ENCODE measurements around the gene MTHFR.
"Not testable (repeated sequence)": the region's sequence is repeated elsewhere in the genome, so short reads cannot be mapped to it uniquely, and the experiment has no call there.

MTHFR gene

DNA sequence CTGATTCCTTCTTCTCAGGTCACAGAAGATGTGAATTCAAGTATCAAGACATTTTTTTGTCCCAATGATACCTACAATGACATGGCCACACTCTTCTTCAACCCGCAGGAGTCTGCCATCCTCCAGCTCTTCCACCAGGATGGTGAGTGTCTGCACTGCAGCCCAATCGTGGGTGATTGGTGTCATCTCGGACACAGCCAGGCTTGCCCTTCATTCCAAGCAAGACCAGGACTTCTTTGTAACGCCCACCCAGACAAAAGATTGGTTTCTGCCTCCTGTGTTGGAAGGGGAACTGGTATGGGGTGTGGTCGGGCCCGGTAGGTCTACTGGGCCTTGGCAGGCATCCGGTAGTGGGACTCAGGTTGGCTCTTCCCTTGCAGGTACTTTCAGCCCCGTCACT is 27.7 kb upstream of the MTHFR start:
- no peak for DNase-seq (ENCODE audit: low read depth in 3 of 3)

DNA sequence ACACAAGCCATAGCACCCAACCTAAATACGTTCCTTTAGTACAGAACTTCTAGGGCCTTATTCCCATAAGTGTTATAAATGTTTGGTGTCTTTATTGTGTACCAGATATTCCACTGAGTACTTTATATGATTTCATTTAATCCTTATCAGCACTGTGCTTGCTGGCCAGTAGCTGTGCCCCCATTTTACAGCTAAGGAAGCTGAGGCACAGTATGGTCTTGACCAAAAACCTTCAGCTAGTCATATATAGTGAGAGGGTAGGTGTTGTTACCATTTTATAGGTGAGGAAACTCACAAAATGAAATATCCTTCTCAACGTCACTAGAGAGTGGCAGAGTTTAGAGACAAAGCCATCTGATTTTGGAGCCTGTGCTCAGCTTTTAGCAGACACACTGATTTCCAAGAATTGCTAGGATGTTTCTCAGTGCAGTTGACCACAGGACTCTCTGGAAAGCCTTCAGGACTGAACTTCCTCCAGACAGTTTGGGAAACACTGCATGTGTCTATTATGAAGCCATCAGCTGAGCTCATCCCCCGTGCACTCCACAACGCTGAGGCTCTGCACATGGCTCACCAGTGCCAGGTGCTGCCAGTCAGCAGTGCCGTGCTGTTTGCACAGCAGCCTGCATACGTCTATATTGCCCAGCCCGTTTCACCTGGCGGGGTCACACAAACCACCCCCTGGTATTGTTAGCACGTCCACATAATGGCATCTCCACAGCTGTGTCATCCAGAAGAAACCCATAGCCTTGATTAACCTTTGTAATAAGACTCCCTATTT is 26.4 kb upstream of the MTHFR start:
- no peak for DNase-seq (ENCODE audit: low read depth in 3 of 3)

DNA sequence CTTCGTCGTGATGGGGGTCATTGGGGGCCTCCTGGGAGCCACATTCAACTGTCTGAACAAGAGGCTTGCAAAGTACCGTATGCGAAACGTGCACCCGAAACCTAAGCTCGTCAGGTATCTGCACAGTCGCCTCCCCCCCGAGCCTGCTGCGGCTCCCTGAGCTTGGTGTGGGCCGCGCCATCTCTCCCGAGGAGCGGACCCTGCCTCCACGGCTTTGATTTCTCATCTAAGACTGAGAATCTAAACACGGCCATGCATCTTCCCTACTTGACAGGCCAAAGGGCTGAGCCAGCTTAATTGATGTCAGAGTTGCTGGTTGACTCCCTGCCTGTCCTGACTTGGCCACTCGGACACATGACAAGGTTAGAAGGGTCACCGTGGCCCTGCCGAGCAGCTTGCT is 22.7 kb upstream of the MTHFR start:
- no peak for DNase-seq (ENCODE audit: low read depth in 3 of 3)

DNA sequence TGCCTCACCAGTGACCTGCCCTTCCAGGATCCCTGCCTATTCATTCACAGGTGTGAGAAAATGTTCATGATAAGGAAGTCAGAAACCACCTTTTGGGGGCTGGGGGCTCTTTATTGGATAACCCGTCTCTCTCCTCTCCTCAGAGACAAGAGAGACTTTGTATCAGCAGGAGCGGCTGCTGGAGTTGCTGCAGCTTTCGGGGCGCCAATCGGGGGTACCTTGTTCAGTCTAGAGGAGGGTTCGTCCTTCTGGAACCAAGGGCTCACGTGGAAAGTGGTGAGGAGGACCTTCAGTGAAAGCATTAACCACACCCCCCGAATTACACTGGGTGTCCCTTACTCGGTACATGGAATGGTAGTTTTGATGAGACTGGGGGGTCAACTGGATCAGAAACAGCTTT is 21.2 kb upstream of the MTHFR start:
- no peak for DNase-seq (ENCODE audit: low read depth in 3 of 3)

DNA sequence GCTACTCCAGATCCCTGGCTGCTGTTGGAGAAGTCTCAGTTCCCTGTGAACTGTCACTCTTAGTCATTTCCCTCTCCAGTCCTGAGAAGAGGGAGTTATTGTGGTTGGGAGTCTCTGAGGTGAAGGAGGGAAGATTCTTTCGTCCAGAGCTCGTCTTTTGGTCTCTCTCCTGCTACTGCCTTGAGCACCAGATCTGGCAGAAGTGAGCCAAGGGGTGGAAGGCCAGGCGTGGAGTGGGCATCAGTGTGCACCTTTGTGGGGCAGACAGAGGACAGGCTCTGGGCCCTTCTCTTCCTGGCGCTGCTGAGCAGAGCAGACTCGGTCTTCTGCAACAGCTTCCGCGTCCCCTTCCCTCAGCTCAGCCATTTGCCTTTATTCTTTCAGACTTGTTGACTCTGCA is 19.4 kb upstream of the MTHFR start:
- no peak for DNase-seq (ENCODE audit: low read depth in 3 of 3)

DNA sequence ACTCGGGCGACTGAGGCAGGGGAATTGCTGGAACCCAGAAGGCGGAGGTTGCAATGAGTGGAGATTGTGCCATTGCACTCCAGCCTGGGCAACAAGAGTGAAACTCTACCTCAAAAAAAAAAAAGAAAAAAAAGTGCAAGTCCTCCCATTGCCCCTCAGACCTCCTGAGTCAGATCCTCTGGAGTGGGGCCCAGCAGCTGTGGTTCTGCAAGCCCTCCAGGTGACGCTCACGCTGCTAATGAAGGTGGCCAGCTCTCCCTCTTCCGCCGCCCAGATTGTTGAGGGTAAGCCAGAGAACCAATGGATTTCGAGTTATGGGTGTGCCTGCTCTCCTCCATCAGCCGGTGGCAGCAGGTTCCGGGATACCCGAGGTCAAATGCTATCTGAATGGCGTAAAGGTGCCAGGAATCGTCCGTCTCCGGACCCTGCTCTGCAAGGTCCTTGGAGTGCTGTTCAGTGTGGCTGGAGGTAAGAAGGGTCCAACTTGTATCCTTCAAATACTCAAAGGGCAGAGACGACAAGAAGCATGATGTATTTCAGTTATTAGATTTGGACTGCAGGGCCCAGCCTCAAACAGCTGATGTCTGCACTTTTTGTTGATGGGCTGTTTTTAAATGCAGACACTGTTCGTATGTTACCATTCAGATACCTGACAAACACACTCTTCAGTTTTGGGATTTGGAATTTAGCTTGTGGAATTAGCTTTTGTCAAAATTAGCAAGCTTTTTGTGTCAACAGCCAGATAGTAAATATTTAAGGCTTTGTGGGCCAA is 17.8 kb upstream of the MTHFR start:
- no peak for DNase-seq (ENCODE audit: low read depth in 3 of 3)

DNA sequence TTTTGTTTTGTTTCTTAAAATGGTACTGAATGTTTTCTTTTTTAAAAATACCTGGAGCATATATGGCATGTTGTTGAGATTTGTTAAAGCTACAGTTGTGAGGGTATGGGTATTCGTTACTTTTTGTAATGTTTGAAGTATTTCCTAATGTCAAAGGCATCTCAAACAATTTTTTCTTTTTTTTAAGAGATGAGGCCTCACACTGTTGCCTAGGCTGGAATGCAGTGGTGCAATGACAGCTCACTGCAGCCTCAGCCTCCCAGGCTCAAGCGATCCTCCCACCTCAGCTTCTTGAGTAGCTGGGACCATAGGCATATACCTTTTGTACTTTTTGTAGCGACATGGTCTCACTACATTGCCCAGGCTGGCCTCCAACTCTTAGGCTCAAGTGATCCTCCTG is 16.3 kb upstream of the MTHFR start:
- DNase-seq (ENCODE audit: low read depth in 3 of 3), result no peak

DNA sequence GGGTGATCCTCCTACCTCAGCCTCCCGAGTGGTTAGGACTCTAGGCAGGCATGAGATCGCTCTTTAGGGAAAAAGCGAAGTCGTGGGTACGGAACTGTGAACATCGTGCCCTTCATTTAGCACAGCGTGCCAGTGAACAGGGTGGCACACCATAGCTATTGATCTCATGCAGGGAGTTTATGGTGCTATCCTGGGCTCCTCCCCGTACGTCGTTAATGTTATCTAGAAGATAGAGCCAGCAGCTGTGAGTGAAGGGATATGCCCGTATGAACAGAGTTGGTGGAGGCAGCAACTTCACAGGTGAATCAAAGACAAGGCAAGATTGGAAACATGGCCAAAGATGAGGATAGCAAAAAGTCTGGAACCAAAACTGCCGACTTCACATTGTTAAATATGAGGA is 11.4 kb upstream of the MTHFR start:
- DNase-seq (ENCODE audit: low read depth in 3 of 3), result no peak

DNA sequence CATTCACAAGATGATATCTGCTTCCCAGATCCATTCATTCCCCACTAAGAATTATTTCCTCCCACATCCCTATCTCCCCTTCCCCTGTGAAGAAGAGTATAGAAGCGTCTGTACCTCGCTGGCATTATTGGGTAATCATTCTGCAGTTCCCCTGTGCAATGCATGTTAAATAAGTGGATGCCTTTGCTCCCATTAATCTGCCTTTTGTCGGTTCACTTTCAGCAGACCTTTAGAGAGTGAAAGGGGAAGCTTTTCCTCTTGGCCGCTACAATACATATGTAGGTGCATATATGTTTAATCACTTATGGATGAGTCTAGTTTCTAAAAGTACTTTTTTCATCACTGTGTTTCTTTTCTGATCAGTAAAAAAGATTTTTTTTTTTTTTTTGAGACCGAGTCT is 7.3 kb upstream of the MTHFR start:
- no peak for DNase-seq (ENCODE audit: low read depth in 3 of 3)

DNA sequence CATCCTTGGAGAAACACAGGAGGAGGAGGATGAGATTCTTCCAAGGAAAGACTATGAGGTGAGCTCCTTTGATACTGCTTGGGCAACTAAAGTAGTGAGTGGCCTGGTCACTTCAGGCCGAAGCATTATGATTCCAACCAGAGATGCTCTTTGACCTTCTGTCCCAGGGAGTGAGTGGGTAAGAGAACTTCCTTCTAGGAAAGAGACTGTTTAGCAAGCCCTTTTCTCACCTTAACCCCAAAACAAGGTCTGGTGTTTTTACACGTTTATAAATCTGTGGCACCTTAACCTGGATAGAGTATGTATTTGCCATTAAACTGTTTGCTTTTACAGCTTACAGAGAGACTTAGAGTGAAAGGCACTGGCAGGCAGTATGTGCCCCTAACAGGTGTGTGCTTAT is 1.4 kb upstream of the MTHFR start:
- DNase-seq (ENCODE audit: low read depth in 3 of 3), result no peak

DNA sequence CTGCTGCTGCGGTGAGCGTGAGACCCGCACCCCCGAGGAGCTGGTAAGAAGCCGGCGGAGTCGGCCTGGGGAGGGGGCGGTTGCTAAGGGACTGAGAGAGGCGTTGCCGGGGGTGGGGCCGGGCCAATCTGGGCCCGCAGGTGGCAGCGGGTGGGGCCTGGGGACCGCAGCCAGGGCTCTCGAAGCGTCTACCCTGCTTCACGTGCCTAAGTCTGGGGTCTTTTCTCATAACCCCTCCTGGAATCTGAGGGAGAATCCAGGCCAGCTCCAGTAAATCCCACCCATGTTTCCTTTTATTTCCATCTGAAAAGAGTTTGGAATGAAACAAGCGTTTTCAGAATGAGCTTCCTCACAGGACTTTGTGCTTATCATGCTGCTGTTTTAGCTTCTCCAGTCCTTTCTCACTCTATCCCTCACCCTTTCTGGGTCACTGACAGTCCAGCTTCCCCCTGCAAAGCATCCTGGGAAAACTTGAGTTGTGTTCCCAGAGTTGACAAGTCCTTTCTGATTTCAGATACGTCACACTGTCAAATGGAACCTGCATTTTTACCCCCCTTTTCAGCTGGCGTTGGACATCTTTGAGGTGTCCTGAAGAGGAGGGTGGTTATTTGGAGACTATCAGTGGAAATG is 658 bp upstream of the MTHFR start:
- no peak for DNase-seq (ENCODE audit: low read depth in 3 of 3)

DNA sequence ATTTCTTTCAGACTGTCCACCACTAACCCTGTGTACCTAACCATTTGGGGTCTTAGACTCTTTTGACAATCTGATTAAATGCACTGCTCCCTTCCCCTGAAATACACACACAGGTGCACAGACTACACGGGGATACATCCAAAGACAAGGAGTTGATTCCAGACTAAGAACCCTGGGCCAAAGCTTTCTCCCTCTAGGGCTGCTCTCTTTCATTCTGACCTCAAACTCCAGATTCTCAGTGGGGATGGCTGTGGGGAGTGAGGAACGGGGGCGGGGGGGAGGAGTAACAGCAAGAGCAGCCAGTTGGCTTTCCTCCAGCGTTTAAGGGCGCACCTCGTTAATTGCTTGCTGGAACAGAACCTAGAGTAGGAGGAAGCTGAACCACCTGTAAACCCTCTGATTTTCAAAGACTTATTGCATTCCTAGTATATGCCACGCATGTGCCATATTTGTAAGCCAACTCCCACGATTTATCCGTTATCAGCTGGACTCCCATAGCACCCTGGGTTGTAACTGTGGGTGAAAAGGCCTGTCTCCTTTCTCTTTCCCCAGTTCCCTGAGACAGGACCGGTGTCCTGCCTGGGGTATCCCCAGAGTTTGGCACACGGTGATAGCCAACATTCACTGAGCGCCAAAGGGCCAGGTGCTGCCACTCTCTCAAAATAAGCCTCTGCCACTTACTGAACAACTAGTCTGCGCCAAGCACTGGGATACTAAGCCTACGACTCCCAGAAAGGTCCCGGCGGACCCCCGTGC is 920 bp downstream of the MTHFR start:
- peak in 2 of 3 experiments; percentile 12 to 37 for DNase-seq (ENCODE audit: low read depth in 3 of 3)

DNA sequence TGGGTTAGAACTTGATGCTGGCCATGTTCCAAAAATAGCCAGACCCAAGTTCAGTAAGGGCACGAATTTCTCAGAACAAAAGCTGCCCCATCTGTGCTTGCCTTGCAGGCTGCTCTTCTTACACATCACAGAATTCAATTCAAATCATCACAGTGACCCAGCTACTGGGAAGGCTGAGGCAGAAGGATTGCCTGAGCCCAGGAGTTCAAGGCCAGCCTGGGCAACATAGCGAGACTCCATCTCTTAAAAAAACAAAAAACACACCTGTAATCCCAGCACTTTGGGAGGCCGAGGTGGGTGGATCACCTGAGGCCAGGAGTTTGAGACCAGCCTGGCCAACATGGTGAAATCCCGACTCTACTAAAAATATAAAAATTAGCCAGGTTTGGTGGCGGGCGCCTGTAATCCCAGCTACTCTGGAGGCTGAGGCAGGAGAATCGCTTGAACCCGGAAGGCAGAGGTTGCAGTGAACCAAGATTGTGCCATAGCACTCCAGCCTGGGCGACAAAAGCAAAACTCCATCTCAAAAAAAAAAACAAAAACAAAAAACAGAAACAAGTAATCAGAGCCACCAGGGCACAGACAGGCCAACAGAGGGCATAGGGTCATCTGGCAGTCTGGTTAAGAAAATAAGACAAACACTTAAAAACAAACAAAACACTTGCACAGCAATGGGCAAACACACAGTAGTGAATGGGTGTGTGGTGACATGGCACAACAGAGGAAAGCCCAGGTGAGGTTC is 1.7 kb downstream of the MTHFR start:
- DNase-seq (ENCODE audit: low read depth in 3 of 3), result not testable (repeated sequence)

DNA sequence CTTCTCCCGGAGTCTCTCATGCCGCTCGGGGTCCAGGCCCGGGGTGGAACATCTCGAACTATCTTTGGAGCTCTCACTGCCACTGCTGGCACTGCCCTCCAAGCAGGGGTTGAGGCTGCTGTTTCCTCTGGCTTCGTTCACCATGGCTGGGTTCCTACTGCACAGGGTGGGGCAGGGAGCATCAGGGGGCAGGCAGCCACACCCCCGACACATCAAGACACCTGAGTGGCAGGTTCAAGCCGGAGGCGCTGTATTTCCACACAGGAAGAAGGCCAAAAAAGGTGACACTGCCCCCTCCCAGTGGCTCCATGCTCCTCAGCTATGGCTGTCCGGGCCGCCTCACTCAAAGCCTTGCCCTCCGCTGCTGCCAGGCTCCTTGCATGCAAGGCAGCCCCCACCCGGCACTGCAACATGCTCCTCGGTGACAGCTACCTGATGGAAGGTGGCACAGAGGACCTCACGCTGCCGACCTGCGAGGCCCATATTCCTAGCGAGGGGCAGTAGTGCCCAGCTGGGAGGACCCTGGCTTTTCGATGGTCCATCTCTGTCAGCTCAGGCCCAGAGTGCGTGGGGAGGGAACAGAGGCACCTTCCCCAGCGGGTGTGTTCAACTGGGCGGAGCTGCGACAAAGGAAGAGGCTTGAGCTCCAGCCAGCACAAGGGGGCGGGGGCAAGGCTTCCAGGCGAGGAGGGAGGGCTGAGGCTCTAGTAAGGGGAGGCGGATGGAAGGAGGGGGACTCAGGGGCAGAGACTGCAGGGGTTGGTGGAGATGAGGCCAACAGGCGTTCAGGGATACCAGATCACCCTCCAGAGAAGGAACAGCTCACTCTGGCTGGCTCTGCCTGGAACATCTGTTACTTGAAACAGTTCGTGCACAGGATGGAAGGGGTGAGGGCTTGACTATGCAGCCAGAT is 2.5 kb downstream of the MTHFR start:
- peak; percentile 17 to 74 (median 41) for DNase-seq (ENCODE audit: low read depth in 3 of 3)

DNA sequence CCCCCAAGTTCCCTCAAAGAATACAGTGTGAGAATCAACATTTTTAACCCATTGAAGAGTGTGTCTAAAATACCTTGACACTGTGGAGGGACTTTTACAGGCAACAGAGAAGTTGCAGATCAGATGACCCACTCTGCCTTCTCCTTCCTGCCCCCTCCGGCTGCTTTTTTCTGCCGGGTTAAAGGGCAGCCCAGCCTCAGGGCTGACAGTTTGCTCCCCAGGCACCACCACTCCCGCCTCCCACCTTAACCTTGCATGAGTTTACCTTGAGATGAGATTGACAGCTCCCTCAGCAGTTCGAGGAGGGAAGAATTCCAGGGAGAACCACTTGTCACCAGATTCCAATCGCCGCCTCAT is 3.2 kb downstream of the MTHFR start:
- no peak for DNase-seq (ENCODE audit: low read depth in 3 of 3)

DNA sequence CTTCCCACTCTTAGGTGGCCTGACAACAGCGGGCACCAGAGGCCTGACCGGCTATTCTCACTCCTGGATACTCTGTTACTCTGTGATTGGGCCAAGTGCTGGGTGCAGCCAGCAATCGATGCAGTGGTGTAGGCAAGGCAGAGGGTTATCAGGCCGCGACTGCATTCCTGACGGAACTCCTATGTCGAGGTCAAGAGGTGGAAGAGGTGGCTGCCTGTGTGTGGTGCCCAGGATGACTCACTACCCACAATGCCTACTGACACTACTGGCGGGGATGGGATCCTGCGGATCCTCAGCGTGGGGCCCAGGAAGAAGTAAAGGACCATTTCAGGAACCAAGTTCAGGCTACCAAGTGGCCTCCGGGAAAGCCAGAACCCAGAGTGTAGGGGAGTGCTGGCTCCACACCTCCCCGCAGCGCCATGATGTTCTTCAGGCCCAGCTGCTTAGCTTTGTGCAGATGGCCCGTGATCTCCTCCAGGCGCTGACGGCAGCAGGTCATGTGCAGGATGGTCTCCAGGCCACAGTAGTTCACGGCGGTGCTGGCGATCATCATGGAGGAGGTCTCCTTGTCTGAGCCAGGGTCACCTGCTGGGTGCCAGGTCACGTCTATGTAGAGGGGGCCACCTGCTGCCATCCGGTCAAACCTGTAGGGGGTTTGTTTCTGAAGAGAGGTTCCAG is 4.9 kb downstream of the MTHFR start:
- DNase-seq (ENCODE audit: low read depth in 3 of 3), result no peak

DNA sequence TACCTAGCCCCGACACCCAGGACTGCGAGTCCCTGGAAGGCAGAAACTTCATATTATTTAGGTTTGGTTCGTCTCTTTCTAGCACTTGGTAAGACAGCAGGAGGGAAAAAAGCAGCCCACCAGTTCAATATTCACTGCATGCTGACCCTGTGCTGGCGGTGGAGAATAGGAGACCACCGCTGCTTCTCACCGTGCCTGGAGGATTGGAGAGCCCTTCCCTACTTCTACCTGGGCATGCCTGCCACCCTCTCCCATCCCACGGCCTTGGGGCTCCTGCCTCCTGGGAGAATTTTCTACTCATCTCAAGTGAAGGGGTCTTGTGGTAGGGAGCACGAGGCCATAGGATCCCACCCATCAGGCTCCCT is 5.4 kb downstream of the MTHFR start:
- DNase-seq (ENCODE audit: low read depth in 3 of 3), result no peak

DNA sequence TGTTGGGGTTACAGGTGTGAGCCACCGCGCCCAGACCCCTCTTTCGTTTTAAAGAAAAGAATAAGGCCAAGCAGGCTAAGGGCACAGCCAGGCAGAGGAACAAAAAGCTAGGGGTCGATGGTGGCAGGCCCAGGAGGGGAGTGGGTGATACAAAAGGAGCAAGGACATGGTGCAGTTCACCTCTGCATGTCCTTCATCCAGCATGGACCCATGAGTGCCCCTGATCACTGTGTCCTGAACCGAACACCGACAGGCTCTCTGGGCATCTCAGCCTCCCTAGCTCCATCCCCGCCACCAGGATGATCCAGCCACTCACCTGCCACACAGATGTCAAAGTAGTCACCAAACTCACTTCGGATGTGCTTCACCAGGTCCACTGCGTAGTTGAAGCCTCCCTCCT is 5.9 kb downstream of the MTHFR start:
- DNase-seq (ENCODE audit: low read depth in 3 of 3), result no peak

DNA sequence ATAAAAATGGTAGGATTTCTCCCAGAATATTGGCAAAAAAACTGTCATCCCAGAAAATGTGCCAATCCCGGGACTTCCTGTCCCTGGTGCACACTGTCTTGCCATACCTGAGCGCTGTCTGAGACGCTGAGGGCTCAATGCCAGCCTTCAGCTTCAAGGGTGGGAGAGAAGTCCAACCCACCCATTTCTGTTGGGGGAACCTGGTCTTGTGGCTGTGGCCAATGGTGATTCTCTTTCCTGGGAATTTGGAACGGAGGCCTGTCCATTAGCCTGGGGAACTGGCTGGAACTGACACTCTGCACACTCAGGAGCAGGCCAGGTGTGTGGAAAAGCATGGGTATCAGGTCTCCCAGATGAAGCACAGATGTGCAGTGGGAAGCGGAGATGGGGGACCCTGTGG is 6.7 kb downstream of the MTHFR start:
- no peak for DNase-seq (ENCODE audit: low read depth in 3 of 3)
